ENCODE data around the gene VMO1.
A peak's percentile ranks its signal among the peaks of the same experiment; 100 is the strongest.

Gene VMO1

GRCh38 chr17:4751932-4752331, 34.2 kb downstream of the VMO1 start:
- DNase-seq, result no peak

- no peak for DNase-seq
These were observed 35.6 kb downstream of the VMO1 start for GRCh38 chr17:4750606-4751005.

- DNase-seq, result no peak
These were observed 37.5 kb downstream of the VMO1 start for GRCh38 chr17:4748686-4749085.

- DNase-seq, result no peak
These were observed 38.3 kb downstream of the VMO1 start for GRCh38 chr17:4747847-4748246.

- DNase-seq, result no peak
These were observed 40.9 kb downstream of the VMO1 start for GRCh38 chr17:4744999-4745969.

- no peak for DNase-seq
These were observed 42.3 kb downstream of the VMO1 start for GRCh38 chr17:4743898-4744297.

- DNase-seq, result no peak
These were observed 42.9 kb downstream of the VMO1 start for GRCh38 chr17:4743216-4743615.

- DNase-seq, result no peak
These were observed 43.5 kb downstream of the VMO1 start for GRCh38 chr17:4742629-4743028.

- DNase-seq, result no peak
These were observed 44.0 kb downstream of the VMO1 start for GRCh38 chr17:4742133-4742532.

- DNase-seq, result no peak
These were observed 44.6 kb downstream of the VMO1 start for GRCh38 chr17:4741544-4741943.

- DNase-seq, result no peak
These were observed 45.6 kb downstream of the VMO1 start for GRCh38 chr17:4740584-4740983.

- DNase-seq, result no peak
These were observed 46.2 kb downstream of the VMO1 start for GRCh38 chr17:4740025-4740351.

GRCh38 chr17:4739122-4740024, 46.8 kb downstream of the VMO1 start, which contains the start of the genes CXCL16 and ZMYND15:
TSS of gene CXCL16 (minus strand) at chr17:4739928. CDS start at chr17:4739339, 589 bp downstream.
TSS of gene ZMYND15 (plus strand) at chr17:4739833. CDS start at chr17:4740549, 716 bp downstream.
- DNase-seq, result peak; percentile 18

- no peak for DNase-seq
These were observed 47.7 kb downstream of the VMO1 start for GRCh38 chr17:4738136-4739121.

- no peak for DNase-seq
These were observed 50.1 kb downstream of the VMO1 start for GRCh38 chr17:4735876-4736651.
